COLO668 (cell line): Measurements from ENCODE around the gene SCLY.

Experiments
- DNase-seq: peaks from one replicate; lab custom pipeline; 2025; ENCODE audit not compliant: unreplicated experiment; lab: John Stamatoyannopoulos, UW

SCLY gene

DNA sequence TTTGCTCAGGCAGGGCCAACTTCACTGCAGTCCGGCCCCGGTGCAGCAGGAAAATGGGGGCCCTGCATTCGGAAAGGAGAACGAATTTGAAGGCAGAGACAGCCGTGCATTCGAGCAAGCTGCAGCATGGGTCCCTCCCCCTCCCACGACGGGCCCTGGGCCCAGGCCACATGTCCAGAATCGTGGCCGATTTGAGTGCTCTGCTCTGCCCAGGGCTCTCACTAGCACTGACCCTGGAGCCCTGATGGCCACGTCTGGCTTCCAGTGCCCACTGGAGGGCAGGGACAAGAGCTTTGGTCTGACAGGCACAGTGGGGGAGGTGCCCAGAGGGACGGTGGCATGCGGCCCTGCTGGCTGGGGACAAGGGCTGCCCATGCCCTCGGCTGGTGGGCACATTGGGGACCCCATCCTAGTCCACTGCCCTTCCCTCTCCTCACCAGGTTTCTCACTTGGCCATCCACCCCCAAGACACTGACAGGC is 63.2 kb downstream of the SCLY start:
- no peak for DNase-seq

- no peak for DNase-seq
Measured at GRCh38 chr2:238124488-238125126, 63.8 kb downstream of the SCLY start.

DNA sequence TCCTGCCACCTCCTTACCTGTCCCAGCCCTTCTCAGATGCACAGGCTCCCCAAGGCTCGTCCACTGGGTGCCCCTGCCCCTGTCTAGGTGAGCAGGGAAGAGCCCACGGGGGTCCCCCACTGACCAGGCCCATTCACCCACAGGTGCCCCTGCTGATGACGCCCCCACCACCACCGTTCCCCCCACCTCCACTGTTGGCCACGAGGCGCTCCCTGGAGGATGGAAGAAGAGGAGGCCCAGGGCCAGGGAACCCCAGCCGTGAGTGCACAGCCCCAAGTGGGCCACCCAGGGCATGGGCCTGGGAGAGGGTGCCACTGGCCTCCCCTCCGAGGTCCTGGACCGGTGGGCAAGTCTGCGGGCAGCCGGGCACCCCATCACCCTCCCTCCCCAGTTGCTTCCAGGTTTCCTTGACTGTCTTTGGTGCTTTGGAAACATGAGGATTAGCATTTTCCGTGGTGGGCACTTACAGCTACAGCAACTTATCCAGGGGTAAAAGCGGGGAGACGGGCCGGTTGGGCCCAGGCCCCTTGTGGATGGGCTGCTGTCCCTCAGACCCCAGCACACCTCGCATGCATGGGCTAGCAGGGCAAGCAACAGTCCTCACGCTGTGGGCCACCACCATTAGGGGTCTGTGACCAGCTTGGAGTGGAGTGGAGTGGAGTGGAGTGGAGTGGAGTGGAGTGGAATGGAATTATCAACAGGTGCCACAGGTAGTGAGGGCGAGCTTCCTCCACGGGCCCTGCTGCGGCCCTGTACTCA is 64.5 kb downstream of the SCLY start:
- DNase-seq = no peak

DNA sequence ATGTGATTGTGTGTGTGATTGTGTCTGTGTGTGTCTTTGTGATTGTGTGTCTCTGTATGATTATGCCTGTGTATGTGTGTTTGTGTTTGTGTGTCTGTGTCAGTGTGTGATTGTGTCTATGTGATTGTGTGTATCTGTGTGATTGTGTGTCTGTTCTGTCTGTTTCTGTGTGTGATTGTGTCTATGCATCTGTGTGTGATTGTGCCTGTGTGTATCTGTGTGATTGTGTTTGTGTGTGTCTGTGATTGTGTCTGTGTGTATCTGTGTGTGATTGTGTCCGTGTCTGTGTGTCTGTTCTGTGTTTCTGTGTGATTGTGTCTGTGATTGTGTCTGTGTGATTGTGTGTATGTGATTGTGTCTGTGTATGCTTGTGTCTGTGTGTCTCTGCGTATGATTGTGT is 65.5 kb downstream of the SCLY start:
- no peak for DNase-seq

DNA sequence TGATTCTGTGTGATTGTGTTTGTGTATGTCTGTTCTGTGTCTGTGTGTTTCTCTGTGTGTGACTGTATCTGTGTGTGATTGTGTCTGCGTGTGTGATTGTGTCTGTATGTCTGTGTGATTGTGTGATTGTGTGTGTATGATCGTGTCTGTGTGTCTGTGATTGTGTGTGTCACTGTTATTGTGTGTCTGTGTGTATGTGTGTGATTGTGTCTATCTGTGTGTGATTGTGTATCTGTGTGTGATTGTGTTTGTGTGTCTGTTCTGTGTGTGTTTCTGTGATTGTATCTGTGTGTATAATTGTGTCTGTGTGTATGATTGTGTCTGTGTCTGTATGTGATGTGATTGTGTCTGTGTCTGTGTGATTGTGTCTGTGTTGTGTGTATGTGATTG is 66.0 kb downstream of the SCLY start:
- no peak for DNase-seq

DNA sequence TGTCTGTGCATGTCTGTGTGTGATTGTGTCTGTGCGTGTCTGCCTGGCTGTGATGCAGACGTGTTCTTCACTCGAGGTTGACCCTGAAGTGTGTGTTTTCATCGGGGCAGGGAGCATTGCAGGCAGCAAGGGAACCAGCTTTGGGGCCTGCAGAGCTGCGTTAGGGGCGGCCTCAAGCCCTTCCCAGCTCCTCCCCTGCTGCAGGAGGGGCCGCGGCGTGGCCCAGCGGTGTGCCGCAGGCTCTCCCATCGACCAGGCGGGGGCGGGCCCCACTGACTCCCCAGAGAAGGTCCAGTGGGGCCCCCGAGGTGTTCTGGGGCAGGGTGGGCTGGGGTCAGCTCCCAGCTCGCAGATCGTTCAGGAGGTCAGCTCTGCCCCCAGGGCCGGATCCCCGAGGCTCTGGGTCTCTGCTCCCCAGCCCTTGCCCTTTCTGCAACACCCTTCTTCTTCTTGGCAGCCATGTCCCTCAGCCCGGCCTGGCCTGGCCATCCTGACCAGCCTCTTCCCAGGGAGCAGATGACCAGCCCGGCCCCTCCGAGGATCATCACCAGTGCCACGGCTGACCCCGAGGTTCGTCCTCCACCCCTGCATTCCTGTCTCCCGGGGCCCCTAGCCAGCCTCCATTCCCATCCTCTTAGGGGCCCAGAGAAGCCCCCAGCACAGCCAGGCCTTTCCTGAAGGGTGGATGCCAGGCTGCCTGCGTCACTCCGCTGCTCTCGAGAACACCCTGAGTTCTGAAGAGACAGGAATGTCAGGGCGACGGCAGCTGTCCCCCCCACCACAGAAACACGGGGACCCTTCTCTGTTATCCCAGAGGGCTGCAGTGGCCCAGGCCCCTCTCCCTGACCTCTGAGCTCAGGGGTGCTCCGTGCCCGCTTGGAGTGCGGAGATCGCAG is 66.6 kb downstream of the SCLY start:
- DNase-seq = no peak

DNA sequence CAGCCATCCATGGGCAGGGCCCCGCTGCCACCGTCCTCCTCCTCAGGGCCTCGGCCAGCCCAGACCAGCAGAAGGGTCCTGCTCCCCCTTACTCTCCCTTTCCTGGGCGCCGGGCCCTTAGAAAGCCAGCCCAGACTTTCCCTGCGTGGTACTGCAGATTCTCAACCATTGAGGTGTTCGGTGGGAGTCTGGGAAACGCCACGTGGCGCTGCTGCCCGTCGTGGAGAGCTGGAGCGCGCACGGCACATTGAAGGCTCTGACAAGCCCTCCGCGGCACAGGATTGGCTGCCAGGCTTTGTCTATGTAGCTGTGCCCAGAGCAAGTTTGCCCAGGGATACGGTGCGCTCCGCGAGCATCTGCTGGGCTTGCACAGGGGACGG is 67.2 kb downstream of the SCLY start:
- DNase-seq = no peak

DNA sequence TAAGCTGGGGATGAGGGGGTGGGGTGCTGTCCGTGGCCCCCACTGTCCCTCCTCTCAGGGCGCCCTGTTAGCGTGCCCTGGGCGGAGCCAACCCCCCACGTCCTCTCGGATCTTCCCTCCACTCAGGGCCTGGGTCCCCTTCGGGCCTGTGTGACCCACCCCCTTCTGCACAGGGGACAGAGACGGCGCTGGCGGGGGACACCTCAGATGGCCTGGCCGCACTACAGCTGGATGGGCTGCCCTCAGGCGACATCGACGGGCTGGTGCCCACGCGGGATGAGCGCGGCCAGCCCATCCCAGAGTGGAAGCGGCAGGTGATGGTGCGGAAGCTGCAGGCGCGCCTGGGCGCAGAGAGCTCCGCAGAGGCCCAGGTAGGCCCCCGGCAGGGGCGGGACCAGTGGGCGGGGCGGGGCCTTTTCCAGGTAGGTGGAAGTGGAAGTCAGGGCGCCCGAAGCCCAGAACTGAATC is 67.8 kb downstream of the SCLY start:
- DNase-seq = no peak

GRCh38 chr2:238129166-238130010 is 68.6 kb downstream of the SCLY start:
- no peak for DNase-seq

DNA sequence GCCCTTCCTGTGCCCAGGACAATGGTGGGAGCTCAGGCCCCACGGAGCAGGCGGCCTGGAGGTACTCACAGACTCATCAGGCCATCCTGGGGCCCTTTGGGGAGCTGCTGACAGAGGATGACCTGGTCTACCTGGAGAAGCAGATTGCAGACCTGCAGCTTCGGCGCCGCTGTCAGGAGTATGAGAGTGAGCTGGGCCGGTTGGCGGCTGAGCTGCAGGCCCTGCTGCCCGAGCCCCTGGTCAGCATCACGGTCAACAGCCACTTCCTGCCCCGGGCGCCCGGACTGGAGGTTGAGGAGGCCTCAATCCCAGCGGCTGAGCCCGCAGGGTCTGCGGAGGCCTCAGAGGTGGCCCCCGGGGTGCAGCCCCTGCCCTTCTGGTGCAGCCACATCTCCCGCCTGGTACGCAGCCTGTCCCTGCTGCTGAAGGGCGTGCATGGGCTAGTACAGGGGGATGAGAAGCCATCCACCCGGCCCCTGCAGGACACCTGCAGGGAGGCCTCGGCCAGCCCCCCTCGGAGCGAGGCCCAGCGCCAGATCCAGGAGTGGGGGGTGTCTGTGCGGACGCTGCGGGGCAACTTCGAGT is 69.4 kb downstream of the SCLY start:
- DNase-seq = no peak

- peak; percentile 78 for DNase-seq
Measured at GRCh38 chr2:238130696-238131628, 70.2 kb downstream of the SCLY start.

DNA sequence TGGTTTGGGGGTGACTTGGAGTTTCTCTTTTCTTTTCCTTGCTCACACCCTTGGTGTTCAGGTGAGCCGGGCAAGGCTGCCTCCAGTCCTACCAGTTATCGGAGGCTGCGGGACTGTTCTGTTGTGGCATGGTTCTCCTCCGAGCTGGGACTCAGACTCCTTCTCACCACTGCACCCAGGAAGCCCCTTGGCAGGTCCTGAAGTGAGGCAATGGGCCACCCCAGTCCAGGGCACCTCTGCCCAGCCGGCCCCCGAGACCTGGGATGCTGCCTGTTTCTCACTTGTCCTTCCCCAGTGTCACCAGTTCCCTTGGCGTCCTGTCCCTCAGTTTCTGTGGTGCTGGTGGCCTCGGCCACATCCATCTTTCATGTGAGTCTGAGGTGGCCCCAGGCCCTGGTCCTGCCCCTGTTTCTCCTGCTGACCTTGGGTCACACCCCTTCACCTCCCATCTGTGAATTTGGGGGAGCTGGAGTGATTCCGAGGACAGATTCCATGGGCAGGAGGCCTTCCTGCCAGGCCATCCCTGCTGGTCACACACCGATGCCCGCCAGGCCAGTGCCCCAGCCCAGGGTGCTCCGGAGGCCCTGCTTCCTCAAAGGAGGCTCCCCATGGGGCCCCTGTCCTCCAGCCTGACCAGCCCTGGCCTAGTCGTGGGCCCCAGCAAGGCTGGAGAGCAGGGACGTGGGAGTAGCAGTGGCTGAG is 71.1 kb downstream of the SCLY start:
- DNase-seq = no peak

DNA sequence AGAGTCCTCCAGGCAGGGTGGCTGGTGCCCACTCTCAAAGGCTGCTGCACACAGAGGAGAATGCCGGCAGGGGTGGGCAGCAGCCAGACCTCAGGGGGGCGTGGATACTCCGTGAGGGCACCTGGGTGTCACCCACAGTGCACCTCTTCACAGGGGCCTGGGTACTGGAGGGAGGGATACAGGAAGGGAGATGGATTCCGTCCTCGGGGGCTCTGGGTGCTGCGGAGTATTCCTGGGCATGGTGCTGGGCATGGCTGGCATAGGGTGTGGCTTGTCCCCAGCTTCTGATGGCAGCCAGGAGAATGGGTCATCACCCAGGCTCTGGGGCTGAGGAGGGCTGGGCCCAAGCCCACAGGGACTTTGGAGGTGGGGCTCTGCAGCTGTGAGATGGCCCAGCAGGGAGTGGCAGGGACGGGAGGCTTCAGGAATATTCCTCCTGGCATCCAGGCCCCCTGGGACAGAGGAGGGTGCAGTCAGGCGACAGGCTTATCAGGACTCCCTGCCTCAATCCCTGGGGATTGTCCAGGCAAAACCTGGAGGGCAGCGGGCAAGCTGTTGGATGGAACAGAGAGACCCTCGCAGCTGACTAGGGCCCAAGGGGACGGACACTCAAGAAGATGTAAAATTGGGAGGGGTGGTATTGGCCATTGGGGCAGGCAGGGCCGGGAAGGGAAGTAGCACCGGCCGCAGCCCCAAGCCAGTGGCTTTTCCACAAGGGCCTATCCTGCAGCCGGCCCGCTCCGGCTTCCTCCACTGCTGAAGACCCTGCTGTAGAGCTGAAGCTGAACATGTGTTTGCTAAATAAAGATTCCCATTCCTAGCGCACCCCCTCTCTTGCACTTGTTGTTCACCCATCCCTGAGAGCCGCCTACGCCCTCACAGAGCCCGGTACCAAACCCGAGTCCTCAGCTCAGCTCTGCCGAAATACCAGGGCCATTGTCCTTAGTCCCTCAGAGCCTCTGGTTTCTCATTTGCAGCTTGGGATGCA is 72.0 kb downstream of the SCLY start:
- DNase-seq = no peak

- no peak for DNase-seq
Measured at GRCh38 chr2:238133499-238134392, 72.9 kb downstream of the SCLY start.

GRCh38 chr2:238134393-238134785 is 73.6 kb downstream of the SCLY start:
- DNase-seq = no peak

GRCh38 chr2:238135601-238136150 is 74.9 kb downstream of the SCLY start:
- DNase-seq = no peak
